ENCODE data around the gene NR3C1.
"Not testable (repeated sequence)": the region's sequence is repeated elsewhere in the genome, so short reads cannot be mapped to it uniquely, and the experiment has no call there.

The NR3C1 gene

DNA sequence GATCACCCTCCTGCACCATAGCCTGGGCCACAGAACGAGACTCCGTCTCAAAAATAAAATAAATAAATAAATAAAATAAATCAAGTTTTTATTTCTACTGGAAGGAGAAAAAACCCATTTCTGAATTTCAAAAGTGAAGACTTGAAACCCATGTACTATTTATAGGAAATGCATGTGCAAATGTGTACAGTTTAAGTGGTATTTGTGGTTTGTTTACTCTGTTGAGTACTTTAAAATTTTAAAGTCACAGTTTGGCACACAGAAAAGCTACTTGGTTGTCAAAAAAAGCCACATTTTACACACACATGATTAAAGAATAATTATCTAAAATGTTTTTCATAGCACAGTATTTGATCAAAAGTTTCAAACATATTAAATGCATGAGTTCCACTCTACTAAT, 43.6 kb downstream of the NR3C1 start:
- no peak for DNase-seq

DNA sequence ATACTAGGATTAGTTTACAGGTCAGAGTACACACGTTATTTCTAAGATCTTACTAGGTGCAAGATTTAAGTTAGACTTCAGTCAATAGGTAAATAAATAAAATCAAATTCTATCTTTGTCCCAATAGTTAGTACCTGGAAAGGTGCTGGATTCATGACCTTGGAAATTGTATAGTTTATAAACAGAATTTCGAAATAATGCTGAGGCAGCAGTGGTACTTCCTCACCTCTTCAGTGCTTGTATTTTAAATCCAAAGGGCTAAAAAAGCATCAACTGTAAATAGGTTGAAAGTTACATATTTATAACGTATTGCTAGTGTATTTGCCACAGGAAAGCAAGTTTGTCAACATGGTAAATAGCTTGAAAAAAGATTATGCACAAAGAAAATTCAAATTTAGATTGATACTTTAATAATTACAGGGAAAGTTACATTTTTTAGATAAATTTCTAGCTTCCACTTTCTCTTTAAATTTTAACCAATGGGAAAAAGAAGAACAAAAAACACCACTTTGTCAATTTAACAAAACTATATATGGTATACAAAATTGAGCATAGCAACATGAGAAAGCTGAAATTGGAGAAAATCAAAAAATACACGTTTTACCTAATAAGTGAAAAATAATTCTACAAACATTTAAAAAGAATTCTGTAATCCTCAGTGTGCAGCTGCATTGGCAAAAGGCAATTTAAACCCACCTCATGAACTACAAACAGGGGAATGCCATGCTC, 46.5 kb downstream of the NR3C1 start:
- no peak for DNase-seq

DNA sequence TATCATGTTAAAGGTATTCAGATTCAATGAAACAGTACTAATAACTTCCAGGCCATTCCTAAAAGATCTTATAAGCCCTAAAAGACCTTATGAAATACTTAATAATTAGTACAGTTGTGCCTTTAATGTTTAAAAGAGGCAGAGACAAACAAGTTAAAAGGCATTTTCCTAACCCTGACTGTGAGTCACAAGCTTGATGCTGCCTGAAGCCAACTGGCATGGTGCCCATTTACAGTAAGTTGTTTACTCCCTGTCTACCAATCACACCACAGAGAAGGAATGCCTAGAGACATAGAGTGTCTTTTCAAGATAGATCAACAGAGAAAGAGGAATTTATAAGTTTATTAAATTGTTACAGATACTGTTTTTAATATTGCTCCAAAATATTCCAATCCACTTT, 47.8 kb downstream of the NR3C1 start:
- peak; percentile 60 to 75 for DNase-seq

DNA sequence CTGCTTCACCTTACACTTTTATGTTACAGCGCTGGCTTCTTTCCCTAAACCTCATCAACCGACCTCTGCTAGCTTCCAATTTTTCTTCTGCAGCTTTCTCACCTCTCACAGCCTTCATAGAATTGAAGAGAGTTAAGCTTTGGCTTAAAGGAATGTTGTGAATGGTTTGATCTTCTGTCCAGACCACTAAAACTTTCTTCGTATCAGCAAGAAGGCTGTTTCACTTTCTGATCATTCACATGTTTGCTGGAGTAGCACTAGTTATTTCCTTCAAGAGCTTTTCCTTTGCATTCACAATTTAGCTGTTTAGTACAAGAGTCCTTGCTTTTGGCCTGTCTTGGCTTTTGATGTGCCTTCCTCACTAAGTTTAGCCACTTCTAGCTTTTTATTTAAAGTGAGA, 49.5 kb downstream of the NR3C1 start:
- peak in 1 of 2 donors; percentile 22 for DNase-seq

DNA sequence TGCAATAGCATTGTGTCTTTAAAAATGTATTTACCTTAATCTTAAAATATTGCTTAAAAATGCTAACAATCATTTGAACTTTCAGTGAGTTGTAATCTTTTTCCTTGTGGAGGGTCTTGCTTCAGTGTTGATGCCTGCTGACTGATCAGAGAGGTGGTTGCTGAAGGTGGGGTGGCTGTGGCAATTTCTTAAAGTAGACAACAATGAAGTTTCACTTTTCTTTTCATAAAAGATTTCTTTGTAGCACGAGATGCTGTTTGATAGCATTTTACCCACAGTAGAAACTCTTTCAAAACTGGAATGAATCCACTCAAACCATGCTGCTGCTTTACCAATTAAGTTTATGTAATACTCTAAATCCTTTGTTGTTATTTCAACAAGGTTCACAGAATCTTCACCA, 50.8 kb downstream of the NR3C1 start:
- DNase-seq, result peak; percentile 3 to 48

DNA sequence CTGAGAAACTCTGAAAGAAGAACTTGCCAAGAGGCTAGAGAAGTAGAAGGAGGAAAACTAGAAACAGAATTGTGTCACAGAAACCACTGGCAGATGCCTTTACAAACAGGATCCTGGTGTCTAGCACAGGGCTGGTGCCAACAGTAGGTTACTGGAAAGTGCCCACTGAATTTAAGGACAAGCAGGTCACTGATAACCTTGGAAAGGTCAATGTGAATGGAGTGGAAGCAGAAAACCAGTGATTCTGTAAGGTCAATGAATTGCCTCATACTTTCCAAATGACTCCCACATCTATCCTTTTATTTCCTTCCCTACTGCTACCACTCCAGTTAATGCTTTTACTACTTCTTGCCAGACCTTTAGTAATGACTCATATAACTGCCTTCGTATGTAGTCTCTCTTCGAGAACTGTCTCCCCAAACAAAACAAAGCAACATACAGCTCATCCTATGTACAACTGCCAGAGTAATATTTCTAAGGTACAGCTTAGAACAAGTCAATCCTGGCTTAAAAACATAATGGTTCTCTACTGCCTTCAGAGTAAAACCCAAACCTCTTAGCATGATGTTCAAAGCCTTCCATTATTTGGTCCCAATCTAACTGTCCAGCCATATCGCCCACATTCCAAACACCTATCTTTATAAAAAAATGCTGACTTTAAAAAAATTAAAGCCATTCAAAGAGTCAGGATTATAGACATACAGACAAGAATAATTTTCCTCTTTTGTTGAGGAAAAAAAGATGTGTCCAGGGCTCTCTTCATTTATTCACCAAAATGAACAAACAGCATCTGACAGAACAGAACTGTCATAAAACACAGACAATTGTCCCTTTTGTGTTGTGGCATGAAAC, 52.5 kb downstream of the NR3C1 start:
- DNase-seq, result no peak

DNA sequence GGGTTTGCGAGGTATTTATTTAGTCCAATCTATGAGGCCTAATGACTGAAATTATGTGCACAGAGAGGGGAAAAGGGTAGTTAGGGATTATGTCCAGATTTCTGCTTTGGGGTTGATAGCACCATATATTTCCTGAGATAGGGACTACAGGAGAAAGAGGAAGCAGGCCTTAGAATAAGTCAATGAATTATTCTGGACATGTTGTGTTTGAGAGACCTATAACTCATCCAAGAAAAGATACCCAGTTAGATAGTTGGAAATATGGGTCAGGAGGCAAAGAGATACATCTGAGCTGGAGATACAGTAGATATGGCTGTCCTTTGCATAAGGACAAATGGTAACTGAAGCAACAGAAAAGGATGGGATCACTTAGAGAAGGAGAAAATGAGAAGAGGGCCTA, 53.1 kb downstream of the NR3C1 start:
- no peak for DNase-seq

DNA sequence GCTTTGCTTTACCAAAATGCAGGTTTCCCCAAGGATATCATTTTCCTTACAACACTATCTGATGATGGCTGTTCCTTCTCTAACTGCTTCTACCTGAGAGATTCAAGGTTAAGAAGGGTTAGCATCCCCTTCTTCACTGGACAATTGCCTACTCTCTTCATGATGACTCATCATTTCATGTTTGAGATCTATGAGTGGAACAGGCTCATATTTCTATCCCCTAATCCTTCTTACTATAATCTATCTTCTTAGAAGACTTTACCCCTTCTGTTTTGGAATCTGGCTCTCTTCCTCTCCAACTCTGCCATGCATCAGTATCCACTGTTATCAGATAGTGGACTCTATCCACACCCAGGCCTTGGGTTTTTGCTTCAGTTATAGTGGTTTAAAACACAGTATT, 54.3 kb downstream of the NR3C1 start:
- DNase-seq, result no peak

DNA sequence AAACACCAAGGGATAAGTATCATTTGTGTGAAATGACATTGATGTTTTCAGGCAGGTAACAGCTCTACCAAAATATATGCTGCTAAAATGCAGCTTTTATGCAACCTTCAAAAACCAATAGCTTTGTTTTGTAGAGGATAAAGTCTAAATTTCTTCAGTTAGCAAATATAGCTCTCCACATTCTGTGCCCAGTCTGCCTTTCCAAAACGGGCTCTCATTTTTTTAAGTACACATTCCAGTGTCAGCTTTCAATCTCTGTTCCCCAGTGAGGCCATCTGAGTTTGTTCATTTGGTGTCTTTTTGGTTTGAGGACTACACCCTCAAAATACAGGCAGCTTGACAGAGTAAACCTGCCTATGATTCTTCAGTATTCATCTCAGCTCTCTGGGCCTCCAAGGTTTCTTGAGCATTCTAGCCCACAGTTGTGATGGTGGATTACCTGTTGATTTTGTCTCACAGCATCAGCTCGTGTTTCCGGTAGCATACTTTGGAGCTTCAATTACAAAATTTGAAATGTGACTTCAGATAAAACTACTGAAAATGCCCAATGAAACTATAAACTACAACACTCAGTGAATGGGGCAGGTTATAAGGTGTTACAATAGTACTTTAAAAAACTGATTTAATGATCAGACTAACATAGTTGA, 55.7 kb downstream of the NR3C1 start:
- no peak for DNase-seq

DNA sequence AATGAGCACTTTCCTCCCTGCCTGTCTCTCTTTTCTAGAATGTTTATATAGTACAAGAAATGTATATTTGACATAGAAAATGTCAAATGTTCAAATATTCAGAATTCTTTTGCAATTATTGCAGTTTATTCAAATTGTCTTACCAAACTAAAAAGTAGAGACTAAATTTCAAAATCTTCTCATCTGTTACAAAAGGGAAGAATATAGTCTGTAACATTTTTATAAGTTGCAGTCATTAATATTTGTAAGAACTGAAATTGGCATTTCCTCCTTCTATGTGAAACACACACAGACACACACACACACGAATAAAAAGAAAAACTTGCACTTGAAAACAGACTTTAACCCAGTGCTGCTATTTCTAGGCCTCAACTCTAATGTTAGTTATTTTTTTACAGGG, 56.4 kb downstream of the NR3C1 start:
- no peak for DNase-seq

DNA sequence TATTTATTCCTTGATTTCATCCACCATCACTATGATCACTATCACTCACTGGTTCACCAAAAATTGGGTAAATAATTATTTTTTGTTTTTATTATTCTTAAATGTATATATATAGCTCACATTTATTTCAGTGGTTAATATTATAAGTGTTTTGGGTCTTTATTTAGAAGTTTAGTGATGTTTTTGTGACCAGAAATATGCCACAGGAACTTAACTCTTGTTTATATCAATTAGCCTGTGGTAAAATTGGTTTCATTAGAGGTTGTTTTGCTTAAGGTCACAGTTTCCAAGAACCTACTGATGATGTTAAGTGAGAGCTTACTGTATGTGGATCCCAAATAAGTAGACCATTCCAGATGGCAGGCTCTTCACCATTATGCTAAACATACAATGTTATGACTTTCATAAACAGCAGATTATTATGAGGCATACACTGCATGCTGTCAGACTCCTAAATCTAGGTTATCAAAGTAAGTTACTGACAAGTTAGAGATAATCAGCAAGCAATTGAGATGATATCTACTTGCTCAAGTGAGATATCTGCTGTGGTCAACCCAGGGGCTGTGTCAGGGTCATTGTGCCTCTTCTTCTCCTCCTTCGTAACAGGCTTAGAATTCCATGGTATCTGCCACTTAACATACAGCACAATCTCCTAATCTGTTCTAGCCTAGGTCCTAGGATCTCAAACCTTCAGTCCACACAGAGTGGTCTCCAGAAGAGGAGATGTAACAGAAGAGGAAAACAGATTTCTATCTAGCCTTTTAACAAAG, 57.6 kb downstream of the NR3C1 start:
- DNase-seq, result no peak

DNA sequence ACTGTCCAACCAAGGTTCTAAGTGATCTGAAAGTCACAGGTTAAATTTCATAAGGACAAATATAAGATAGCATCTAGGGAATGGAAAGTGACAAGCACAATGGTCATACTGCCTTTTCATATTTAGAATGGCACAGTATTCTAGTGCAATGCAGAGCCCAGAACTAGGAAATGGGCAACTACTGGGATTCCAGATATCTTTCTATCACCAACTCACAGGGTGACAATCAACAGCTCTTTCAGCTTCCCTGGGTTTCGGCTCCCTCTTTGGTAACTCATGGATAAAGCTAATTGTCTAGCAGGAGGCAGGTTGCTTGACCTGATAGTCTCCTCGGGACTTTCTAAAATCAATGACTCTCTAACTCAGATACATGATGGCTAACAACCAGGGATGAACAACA, 60.4 kb downstream of the NR3C1 start:
- no peak for DNase-seq

DNA sequence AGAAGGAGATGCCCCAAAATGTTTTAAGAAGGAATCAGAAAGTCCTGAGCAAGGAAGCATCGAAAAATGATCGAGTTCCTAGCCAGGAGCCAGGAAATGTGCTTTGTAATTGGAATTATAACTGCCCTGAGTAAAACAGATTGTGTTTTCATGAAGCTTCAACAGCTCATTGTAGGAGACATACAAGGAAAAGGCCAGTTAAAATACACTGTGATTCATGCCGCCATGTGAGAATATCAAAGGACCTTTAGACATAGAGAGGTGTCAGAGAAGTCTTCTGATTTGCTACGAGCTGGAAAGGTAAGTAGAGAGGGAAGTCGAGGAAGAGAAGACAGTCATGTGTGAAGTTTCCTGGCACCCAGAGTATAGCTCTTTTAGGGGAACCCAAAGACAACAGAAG, 60.9 kb downstream of the NR3C1 start:
- no peak for DNase-seq

DNA sequence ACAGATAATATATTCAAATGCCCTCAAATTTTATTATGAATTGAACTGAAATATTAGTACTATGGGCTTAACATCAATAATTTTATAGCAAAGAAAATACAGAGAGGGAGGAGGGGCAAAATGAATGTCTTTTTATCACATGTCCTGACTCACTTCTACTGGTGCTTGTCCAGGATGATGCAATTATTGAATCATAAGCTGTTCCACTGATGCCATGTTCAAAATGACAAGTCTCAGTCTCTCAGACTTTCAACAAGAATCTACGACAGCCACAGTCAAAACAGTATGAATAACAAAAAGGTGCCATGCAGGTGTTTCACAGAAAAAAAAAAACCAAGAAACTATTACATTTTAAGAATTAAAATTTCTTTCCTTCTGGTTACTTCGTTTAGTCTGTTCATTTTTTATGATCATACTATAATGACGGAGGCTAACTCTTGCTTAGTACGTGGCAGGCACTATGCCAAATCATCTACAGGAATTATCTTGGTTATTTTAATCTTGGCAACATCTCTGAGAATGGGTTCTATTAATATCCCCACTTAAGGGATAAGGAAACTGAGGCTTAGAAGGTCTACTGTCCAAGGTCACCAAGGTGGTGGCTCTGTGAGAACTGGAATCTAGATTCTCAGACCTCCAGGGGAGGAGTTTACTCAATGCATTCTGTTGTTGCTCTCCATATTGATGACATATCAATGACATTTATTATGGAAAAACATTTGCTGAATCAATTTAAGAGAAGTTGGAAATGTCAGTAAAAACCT, 61.5 kb downstream of the NR3C1 start:
- no peak for DNase-seq

DNA sequence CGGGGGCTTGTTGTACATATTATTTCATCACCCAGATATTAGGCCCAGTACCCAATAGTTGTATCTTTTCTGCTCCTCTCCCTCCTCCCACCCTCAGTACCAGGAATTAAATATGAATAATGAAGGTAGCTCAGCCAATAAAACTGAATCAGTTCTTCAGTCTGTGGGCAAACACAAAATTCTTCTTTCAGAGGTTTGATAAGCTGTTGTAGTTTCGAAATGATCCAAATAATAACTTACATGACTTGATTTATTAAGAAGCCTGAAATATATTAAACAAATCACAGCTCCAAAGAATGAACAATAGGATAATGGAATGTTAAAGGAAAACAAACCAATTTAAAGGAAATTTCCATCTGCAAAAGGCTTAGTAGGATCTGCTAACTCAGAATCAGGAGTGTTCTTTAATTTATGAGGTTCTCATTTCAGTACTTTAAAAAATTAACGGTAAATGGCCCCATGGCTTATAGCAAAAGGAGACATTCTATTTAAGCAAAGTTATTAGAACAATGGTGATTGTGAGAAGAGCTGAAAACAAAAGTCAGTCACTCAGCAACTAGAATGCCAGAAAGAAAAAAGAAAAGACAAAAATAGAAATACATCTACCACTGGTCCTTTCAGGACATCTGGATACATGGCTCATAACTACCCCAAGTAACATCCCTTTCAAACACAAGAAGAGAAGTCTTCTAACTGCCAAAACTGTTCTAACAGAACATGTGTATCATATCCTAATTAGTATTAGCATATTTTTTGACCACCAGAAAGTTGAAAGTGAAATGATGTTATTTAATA, 62.4 kb downstream of the NR3C1 start:
- DNase-seq, result no peak

DNA sequence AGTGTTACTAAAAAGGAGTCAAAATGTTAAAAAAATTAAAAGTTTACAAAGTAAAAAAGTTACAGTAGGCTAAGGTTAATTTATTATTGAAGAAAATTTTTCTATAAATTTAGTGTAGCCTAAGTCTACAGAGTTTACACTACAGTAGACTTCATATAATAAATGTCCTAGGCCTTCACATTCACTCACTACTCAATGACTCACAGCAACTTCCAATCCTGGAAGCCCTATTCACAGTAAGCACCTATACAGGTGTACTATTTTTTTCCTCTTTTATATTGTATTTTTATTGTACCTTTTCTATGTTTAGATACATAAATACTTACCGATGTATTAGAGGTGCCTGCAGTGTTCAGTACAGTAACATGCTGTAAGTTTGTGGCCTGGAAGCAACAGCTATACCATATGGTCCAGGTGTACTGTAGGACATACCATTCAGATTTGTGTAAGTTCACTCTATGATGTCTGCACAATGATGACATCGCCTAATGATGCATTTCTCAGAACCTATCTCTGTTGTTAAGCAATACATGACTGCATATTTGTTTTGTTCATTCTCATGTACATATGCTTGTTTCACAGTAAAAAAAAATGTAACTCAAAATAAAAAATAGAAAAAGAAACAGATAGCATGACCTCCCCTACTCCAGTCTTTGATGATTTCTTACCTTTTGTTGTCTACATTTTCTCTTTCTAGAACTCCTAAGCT, 64.7 kb downstream of the NR3C1 start:
- no peak for DNase-seq

DNA sequence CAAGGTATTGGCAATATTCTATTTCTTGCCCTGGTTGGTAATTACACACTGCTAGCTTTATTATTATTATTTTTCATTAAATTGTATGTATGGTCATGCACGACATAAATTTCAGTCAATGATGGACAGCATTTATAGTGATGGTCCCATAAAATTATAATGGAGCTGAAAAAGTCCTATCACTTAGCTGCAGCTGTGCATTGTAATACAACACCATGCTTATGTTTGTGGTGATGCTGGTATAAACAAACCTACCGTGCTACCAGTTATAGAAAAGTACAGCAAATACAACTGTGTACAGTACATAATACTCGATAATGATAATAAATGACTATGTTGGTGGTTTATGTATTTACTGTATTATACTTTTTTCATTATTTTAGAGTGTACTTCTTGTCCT, 65.5 kb downstream of the NR3C1 start:
- DNase-seq, result no peak

DNA sequence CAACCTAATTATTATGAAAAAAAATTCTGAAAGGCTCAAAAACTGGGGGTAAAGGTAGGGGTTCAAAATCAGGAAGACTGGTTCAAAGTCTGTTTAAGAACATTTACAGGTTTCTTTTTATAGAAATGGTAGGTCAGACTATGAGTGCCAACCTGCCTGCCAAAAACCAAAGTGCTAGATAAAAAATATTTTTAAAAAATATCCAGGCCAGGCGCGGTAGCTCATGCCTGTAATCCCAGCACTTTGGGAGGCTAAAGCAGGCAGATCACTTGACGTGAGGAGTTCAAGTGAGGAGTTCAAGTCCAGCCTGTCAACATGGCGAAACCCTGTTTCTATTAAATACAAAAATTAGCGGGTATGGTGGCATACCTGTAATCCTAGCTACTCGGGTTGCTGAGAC, 67.0 kb downstream of the NR3C1 start:
- DNase-seq, result no peak

DNA sequence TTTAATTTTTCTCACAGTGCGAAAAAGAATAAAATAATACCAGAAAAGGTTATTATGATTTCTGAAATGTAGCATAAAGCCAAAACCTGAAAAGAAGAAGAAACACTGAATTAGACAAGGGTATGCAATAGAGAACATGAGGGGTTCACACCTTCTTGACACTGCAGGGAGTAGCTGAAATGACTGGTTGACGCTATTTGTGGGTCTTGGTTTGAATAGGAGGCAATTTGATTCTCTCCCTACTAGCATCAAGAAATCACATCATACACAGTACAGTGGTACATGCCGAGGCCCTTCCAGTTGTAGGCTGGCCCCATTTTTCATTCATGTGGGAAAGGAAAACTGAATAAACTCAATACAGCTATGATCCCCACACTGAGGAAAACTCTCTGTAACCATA, 68.6 kb downstream of the NR3C1 start:
- DNase-seq, result no peak

DNA sequence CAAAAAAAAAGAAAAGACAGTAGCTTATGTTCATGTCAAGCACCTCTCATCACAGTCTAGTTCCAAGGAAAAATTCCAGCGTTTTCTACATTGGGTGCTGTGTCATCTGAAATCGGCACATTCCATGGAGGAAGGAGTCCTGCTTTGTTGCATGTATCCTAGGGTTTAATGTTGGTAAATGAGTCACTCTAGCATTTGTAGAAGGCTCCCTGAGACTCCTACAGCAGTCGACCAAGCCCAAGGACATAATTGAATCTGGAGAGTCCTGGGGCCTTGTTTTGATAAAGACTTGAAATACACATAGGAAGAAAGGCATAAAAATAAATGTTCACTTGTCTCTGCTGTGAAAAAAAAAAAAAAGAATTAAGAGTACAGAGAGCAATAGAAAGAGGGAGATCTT, 69.1 kb downstream of the NR3C1 start:
- not testable (repeated sequence) for DNase-seq

DNA sequence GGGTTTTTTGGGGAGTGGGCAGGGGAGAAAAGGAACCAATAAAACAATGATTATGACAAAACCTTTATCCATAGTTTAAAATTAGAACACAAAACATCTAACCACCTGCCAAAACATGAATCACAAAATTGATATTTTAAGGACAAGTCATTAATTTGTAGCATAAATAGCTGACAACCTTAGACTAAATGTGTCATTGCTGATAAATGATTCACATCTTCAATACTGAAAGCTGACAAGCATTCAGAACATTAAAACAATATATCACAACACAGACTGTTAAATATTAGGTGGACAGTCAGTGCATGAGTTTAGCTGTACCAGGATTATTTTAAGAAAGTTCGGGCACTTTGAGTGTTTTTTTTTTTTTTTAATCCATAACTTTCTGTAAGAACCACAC, 71.5 kb downstream of the NR3C1 start:
- DNase-seq, result no peak
